ENCODE measurements around the gene TBPL1. TPM values are rescaled to one million over a fixed set of nuclear protein-coding genes. Genes with fewer than 3 reads are reported as not detected.

The TBPL1 gene
- total and polyA plus RNA-seq, 9 of the 15 experiments (the other 6 are each of a cell fraction or from before 2014, with no cell fraction given): 78.1 to 152 (median 107) TPM

DNA sequence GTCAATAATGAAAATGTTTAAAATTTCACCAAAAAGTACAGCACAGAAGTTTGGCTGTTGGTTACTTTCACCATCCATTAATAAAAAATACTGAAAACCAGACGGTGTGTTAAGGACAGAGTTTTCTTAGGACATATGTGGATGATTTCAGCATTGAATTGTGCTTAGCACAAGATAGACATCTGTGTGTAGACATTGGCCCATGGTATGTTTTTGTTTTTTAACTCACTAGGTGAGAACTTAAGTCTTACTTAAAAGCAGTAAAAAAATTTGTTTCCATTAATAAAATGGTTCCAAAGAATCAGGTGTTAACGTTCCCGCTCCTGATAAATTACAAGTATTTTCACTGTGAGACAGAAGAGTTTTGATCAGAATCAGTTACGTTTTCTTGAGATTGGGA is 4.2 kb downstream of the TBPL1 start:
- no peaks in the 10 kb centered on the region for H3K27me3 ChIP-seq (ENCODE audit: control insufficient read depth in 2 of 2, insufficient read depth in 2 of 2, low read length in 2 of 2)
- peak overlapping the region; percentile 87 for H3K27ac ChIP-seq (ENCODE audit: extremely low read depth, low read depth, low read length)
- peaks cover 22% of the 10 kb centered on the region for H3K36me3 ChIP-seq (ENCODE audit: control insufficient read depth, insufficient read depth, low read length)
- H3K4me2 ChIP-seq (ENCODE audit: insufficient read depth, low read length): peak overlapping the region; percentile 83
- in situ Hi-C loops (cut with MboI): no loop called here
- peak overlapping the region in 1 of 2 experiments; percentile 73; a peak in 2 of 4 replicates for H3K9ac ChIP-seq (ENCODE audit: insufficient read depth in 1 of 2, low read depth in 2 of 2, low read length in 2 of 2)
- TF ChIP-seq RBM22 (IDR thresholded peaks at IDR 0.05; ENCODE audit: low read depth, low read length, poor library complexity, severe bottlenecking) (no peak), PCBP2 (IDR thresholded peaks at IDR 0.05; ENCODE audit: low read depth, low read length, poor library complexity, severe bottlenecking) (no peak), POLR2G (IDR thresholded peaks at IDR 0.05; ENCODE audit: low read depth, low read length) (no peak), SMARCA4 (IDR thresholded peaks at IDR 0.05) (no peak), ZNF589 (CRISPR knock-in tag; IDR thresholded peaks at IDR 0.05; ENCODE audit: low read depth) (0 out of 2 replicates have a peak, but pooled peaks have one; percentile 50), SRSF1 (IDR thresholded peaks at IDR 0.05; ENCODE audit: low read depth, low read length) (no peak), NR2C2 (CRISPR knock-in tag; IDR thresholded peaks at IDR 0.05) (no peak), NR2C2 (tag; IDR thresholded peaks at IDR 0.05) (peak; percentile 30; the same call in 1 of the 2 replicates), ZNF766 (CRISPR knock-in tag; conservative IDR thresholded peaks at IDR 0.05) (0 out of 2 replicates have a peak, but pooled peaks have one; percentile 16), TAF1 (IDR thresholded peaks at IDR 0.05; ENCODE audit: control insufficient read depth, extremely low read depth, insufficient read depth, low read length, severe bottlenecking) (no peak)
- TF ChIP-seq, protein P1, sequence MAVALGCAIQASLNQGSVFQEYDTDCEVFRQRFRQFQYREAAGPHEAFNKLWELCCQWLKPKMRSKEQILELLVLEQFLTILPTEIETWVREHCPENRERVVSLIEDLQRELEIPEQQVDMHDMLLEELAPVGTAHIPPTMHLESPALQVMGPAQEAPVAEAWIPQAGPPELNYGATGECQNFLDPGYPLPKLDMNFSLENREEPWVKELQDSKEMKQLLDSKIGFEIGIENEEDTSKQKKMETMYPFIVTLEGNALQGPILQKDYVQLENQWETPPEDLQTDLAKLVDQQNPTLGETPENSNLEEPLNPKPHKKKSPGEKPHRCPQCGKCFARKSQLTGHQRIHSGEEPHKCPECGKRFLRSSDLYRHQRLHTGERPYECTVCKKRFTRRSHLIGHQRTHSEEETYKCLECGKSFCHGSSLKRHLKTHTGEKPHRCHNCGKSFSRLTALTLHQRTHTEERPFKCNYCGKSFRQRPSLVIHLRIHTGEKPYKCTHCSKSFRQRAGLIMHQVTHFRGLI (CRISPR knock-in tag; IDR thresholded peaks at IDR 0.05): no peak
- TF ChIP-seq, protein P2, sequence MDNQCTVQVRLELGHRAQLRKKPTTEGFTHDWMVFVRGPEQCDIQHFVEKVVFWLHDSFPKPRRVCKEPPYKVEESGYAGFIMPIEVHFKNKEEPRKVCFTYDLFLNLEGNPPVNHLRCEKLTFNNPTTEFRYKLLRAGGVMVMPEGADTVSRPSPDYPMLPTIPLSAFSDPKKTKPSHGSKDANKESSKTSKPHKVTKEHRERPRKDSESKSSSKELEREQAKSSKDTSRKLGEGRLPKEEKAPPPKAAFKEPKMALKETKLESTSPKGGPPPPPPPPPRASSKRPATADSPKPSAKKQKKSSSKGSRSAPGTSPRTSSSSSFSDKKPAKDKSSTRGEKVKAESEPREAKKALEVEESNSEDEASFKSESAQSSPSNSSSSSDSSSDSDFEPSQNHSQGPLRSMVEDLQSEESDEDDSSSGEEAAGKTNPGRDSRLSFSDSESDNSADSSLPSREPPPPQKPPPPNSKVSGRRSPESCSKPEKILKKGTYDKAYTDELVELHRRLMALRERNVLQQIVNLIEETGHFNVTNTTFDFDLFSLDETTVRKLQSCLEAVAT (IDR thresholded peaks at IDR 0.05): 0 out of 4 replicates have a peak, but pooled peaks of 1 of the 2 experiments have one; percentile 18
- no peaks in the 10 kb centered on the region for H3K9me1 ChIP-seq (ENCODE audit: control insufficient read depth, insufficient read depth, low read length)
- intact Hi-C loops (cut with micrococcal nuclease): loop anchor here (10.0 kb wide), 1 partner anchor 1228 kb away; the partner anchor contains the start of gene MYB
- no peaks in the 10 kb centered on the region for H3K9me3 ChIP-seq (replicated peaks; ENCODE audit: control insufficient read depth, insufficient read depth, low read depth, low read length)
- ATAC-seq (no peak), FAIRE-seq (no peak), DNase-seq (ENCODE audit: extremely low read depth in 1 of 4, low spot score in 3 of 4) (no peak)
- no peaks in the 10 kb centered on the region for H4K20me1 ChIP-seq (replicated peaks; ENCODE audit: control insufficient read depth, insufficient read depth, low read length)
- peaks cover 17 to 42% of the 10 kb centered on the region in 2 experiments for H3K4me1 ChIP-seq (replicated peaks in 1 of 2; ENCODE audit: control insufficient read depth in 2 of 2, insufficient read depth in 2 of 2, low read length in 2 of 2)
- no peak overlapping the region for H2AFZ ChIP-seq (ENCODE audit: low read depth, low read length)
- POLR2A ChIA-PET: interaction anchor here (1.4 to 1.8 kb wide), 4 partner anchors 8 to 107 kb away, joined by 5 to 11 read pairs (median 6); no protein-coding TSS in a partner anchor
- no TSS peak for BruUV-seq (replicated peaks)
- CTCF ChIA-PET (ENCODE audit: low intra/inter-chr PET ratio): interaction anchor here (0.5 kb wide), 1 partner anchor 1082 kb away, joined by 3 read pairs; no protein-coding TSS in a partner anchor
- 1% methylated on average over 4 of the region's 4 CpGs for WGBS (ENCODE audit: insufficient coverage, low coverage, missing lambda C conversion rate)
- peak overlapping the region; percentile 92 for H3K4me3 ChIP-seq
- peaks cover 99% of the 10 kb centered on the region for H3K79me2 ChIP-seq (ENCODE audit: control insufficient read depth, insufficient read depth, low read length)

All from K562 (cell line).